Measurements from ENCODE around the gene XIRP2. TPM values are rescaled to one million over a fixed set of nuclear protein-coding genes. Genes with fewer than 3 reads are reported as not detected.
"Not testable (repeated sequence)": the region's sequence is repeated elsewhere in the genome, so short reads cannot be mapped to it uniquely, and the experiment has no call there.

Gene XIRP2
- total RNA-seq, 1 donor: 0.09 TPM

GRCh38 chr2:167103028-167103756 lies 214.9 kb downstream of the XIRP2 start:
- H3K4me3 ChIP-seq (ENCODE audit: low read depth, low read length): no peak overlapping the region
- no peak for DNase-seq (ENCODE audit: low read depth)
- TF ChIP-seq CTCF (IDR thresholded peaks at IDR 0.05; ENCODE audit: insufficient read depth, low read length): no peak

GRCh38 chr2:167103757-167104133 lies 215.5 kb downstream of the XIRP2 start:
- DNase-seq (ENCODE audit: low read depth): no peak
- TF ChIP-seq CTCF (IDR thresholded peaks at IDR 0.05; ENCODE audit: insufficient read depth, low read length): no peak
- H3K4me3 ChIP-seq (ENCODE audit: low read depth, low read length): no peak overlapping the region

- TF ChIP-seq CTCF (IDR thresholded peaks at IDR 0.05; ENCODE audit: insufficient read depth, low read length): no peak
- DNase-seq (ENCODE audit: low read depth): no peak
- H3K4me3 ChIP-seq (ENCODE audit: low read depth, low read length): no peak overlapping the region
Observed at GRCh38 chr2:167104691-167105090, 216.4 kb downstream of the XIRP2 start.

- H3K4me3 ChIP-seq (ENCODE audit: low read depth, low read length); DNase-seq (ENCODE audit: low read depth): not testable (repeated sequence)
Observed at GRCh38 chr2:167109682-167110081, 221.4 kb downstream of the XIRP2 start.

GRCh38 chr2:167110345-167110744 lies 222.1 kb downstream of the XIRP2 start:
- H3K4me3 ChIP-seq (ENCODE audit: low read depth, low read length): no peak overlapping the region
- no peak for DNase-seq (ENCODE audit: low read depth)
- TF ChIP-seq CTCF (IDR thresholded peaks at IDR 0.05; ENCODE audit: insufficient read depth, low read length): no peak

- DNase-seq (ENCODE audit: low read depth): peak; percentile 20
- no peak overlapping the region for H3K4me3 ChIP-seq (ENCODE audit: low read depth, low read length)
- no peak for TF ChIP-seq CTCF (IDR thresholded peaks at IDR 0.05; ENCODE audit: insufficient read depth, low read length)
Observed at GRCh38 chr2:167114018-167114417, 225.7 kb downstream of the XIRP2 start.

- no peak overlapping the region for H3K4me3 ChIP-seq (ENCODE audit: low read depth, low read length)
- no peak for DNase-seq (ENCODE audit: low read depth)
- TF ChIP-seq CTCF (IDR thresholded peaks at IDR 0.05; ENCODE audit: insufficient read depth, low read length): no peak
Observed at GRCh38 chr2:167115541-167115940, 227.3 kb downstream of the XIRP2 start.

Measured in fibroblast of the aortic adventitia (primary cell).